Gastrocnemius medialis (tissue), 4 donors: ENCODE results near the gene MROH2A. TPM values are rescaled to one million over a fixed set of nuclear protein-coding genes. Genes with fewer than 3 reads are reported as not detected.

ENCODE experiments used
- ATAC-seq, 2 donors: fragments of 150-250 bp; one replicate each; pipeline ENCODE4 v1.9.1; 2016
- DNase-seq, 2 donors: peaks; one replicate each; pipeline ENCODE4 v3.0.0-alpha.2; 2019
- H3K27ac ChIP-seq, 4 donors: fragments of 200-600 bp; sonication (generic); 1 replicate in 1 of 4; 2 replicates in 3 of 4; pipeline ENCODE4 v1.5.1; 2016 to 2018; ENCODE audit warnings: mild to moderate bottlenecking in 2 of 4, moderate library complexity in 1 of 4
- H3K27me3 ChIP-seq, 3 donors: fragments of 200-600 bp; sonication (generic) in 2 of 3; 1 replicate in 1 of 3; 2 replicates in 2 of 3; pipeline versions ENCODE4 v1.5.1 to v1.6.0; 2016 to 2019; ENCODE audit warnings: mild to moderate bottlenecking in 1 of 3, moderate library complexity in 1 of 3
- H3K36me3 ChIP-seq, 2 donors: fragments of 200-600 bp; sonication (generic) in 1 of 2; one replicate each; pipeline ENCODE4 v1.5.1; 2017 to 2018
- H3K4me1 ChIP-seq, 2 donors: fragments of 200-600 bp; sonication (generic) in 1 of 2; one replicate each; pipeline ENCODE4 v1.5.1; 2016 to 2017; ENCODE audit warnings: mild to moderate bottlenecking in 2 of 2
- H3K4me3 ChIP-seq, 4 donors: fragments of 200-600 bp; sonication (generic) in 3 of 4; 1 replicate in 1 of 4; 2 replicates in 3 of 4; pipeline ENCODE4 v1.5.1; 2016 to 2019; ENCODE audit warnings: mild to moderate bottlenecking in 2 of 4
- H3K9me3 ChIP-seq, 3 donors: fragments of 200-600 bp; sonication (generic) in 2 of 3; 1 replicate in 1 of 3; 2 replicates in 2 of 3; pipeline ENCODE4 v1.5.1; 2016 to 2019
- CTCF ChIP-seq, 5 experiments: fragments of 450-650 bp in 3 of 5; fragments of 200-600 bp in 2 of 5; sonication (generic) in 2 of 5; IDR thresholded peaks in 4 of 5; conservative IDR thresholded peaks in 1 of 5; 1 replicate in 4 of 5; 2 replicates in 1 of 5; pipeline ENCODE4 v1.5.1; 2016 to 2019; ENCODE audit warnings: antibody characterized with exemption in 5 of 5, mild to moderate bottlenecking in 3 of 5, moderate library complexity in 3 of 5
- POLR2A ChIP-seq, 2 donors: fragments of 450-650 bp; IDR thresholded peaks; one replicate each; pipeline ENCODE4 v1.6.1; 2017; ENCODE audit warnings: antibody characterized with exemption in 2 of 2, mild to moderate bottlenecking in 2 of 2, moderate library complexity in 2 of 2
- in situ Hi-C, 4 donors: fragments of 200-750 bp; cut with MboI; loops; one replicate each; pipeline versions ENCODE4 v1.15.0 to v1.8.0; 2017; ENCODE audit warnings: low sequenced_read_pairs in 4 of 4
- intact Hi-C: fragments of 100-400 bp; cut with DNase I; formaldehyde crosslinking; loops from one replicate; pipeline ENCODE4 v1.15.1; 2023; ENCODE audit warnings: low total_unique reads
- total RNA-seq, 4 donors: library from RNA; depleted of rRNA; stranded (reverse); fragments of >200 nt; gene quantifications; one replicate each; pipeline versions ENCODE4 v1.1.0 to v1.2.3, GENCODE V29; 2016

Gene MROH2A
- total RNA-seq, 4 donors from 2014 or later = not detected

- H3K27ac ChIP-seq = no peak overlapping the region
- DNase-seq (no peak), ATAC-seq (no peak)
- H3K4me1 ChIP-seq = no peaks in the 10 kb centered on the region
- intact Hi-C loops (no loop called here), in situ Hi-C loops (no loop called here)
- no peak overlapping the region for H3K4me3 ChIP-seq
- TF ChIP-seq POLR2A (IDR thresholded peaks at IDR 0.05) (no peak), CTCF (IDR thresholded peaks at IDR 0.05 in 4 of 5, conservative IDR thresholded peaks at IDR 0.05 in 1 of 5) (no peak)
- no peaks in the 10 kb centered on the region for H3K27me3 ChIP-seq
- no peaks in the 10 kb centered on the region for H3K9me3 ChIP-seq
- no peaks in the 10 kb centered on the region for H3K36me3 ChIP-seq
Observed at GRCh38 chr2:233816771-233817170, 38.6 kb downstream of the MROH2A start.

GRCh38 chr2:233817361-233817911 is 39.3 kb downstream of the MROH2A start:
- no peak for DNase-seq
- intact Hi-C loops = no loop called here
- Histone ChIP-seq H3K27me3 (no peaks in the 10 kb centered on the region), H3K4me1 (no peaks in the 10 kb centered on the region), H3K9me3 (no peaks in the 10 kb centered on the region), H3K4me3 (no peak overlapping the region), H3K36me3 (no peaks in the 10 kb centered on the region), H3K27ac (no peak overlapping the region)
- ATAC-seq = no peak
- TF ChIP-seq CTCF (IDR thresholded peaks at IDR 0.05 in 4 of 5, conservative IDR thresholded peaks at IDR 0.05 in 1 of 5) (no peak), POLR2A (IDR thresholded peaks at IDR 0.05) (no peak)
- in situ Hi-C loops = no loop called here

- no peaks in the 10 kb centered on the region for H3K9me3 ChIP-seq
- DNase-seq (no peak), ATAC-seq (no peak)
- no peaks in the 10 kb centered on the region for H3K36me3 ChIP-seq
- H3K27me3 ChIP-seq = no peaks in the 10 kb centered on the region
- TF ChIP-seq POLR2A (IDR thresholded peaks at IDR 0.05) = no peak
- no peak for TF ChIP-seq CTCF (IDR thresholded peaks at IDR 0.05 in 4 of 5, conservative IDR thresholded peaks at IDR 0.05 in 1 of 5)
- no peaks in the 10 kb centered on the region for H3K4me1 ChIP-seq
- in situ Hi-C loops = no loop called here
- H3K27ac ChIP-seq = no peak overlapping the region
- intact Hi-C loops = no loop called here
- H3K4me3 ChIP-seq = no peak overlapping the region
Observed at GRCh38 chr2:233817995-233818638, 40.0 kb downstream of the MROH2A start.

- H3K27ac ChIP-seq = no peak overlapping the region
- ATAC-seq (no peak), DNase-seq (no peak)
- in situ Hi-C loops (no loop called here), intact Hi-C loops (no loop called here)
- H3K9me3 ChIP-seq = no peaks in the 10 kb centered on the region
- no peak for TF ChIP-seq CTCF (IDR thresholded peaks at IDR 0.05 in 4 of 5, conservative IDR thresholded peaks at IDR 0.05 in 1 of 5)
- no peak for TF ChIP-seq POLR2A (IDR thresholded peaks at IDR 0.05)
- H3K27me3 ChIP-seq = no peaks in the 10 kb centered on the region
- no peaks in the 10 kb centered on the region for H3K36me3 ChIP-seq
- no peaks in the 10 kb centered on the region for H3K4me1 ChIP-seq
- H3K4me3 ChIP-seq = no peak overlapping the region
Observed at GRCh38 chr2:233818639-233819621, 40.8 kb downstream of the MROH2A start.
